ENCODE measurements around the gene S100A3.
"Not testable (repeated sequence)": the region's sequence is repeated elsewhere in the genome, so short reads cannot be mapped to it uniquely, and the experiment has no call there.

S100A3 gene

DNA sequence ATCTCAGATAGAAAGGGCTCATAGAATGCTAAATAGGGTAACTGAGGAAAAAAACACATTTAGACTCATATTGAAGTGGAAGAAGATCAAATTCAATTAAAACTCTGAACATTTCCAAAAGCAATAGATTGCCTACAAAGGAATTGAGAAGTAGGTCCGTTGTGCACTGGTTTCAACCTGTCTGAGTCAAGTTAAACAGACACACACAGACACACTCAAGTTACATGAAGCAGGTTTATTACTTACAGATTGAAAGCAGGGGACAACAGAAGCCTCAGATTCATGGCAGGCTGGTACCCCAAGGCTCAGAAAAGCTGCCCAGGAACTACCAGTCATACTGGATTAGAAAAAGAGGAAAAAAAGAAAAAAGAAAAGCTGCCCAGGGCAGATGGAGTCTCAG, 37.3 kb upstream of the S100A3 start:
- Histone ChIP-seq H3F3A (ENCODE audit: insufficient read depth) (no peaks in the 10 kb centered on the region), H3K4me2 (ENCODE audit: low read depth, low read length, poor library complexity, severe bottlenecking) (no peak overlapping the region), H3K36me3 (ENCODE audit: low read length) (no peaks in the 10 kb centered on the region), H3K79me2 (ENCODE audit: insufficient read depth, low read length) (no peaks in the 10 kb centered on the region), H3K9ac (ENCODE audit: low read length) (no peak overlapping the region), H3K27ac (ENCODE audit: low read depth, low read length) (no peak overlapping the region), H3K9me3 (ENCODE audit: insufficient read depth, low read length) (no peaks in the 10 kb centered on the region), H3K9me2 (replicated peaks; ENCODE audit: insufficient read depth, low read length) (no peaks in the 10 kb centered on the region), H3K27me3 (ENCODE audit: low read length) (no peaks in the 10 kb centered on the region), H2AFZ (ENCODE audit: low read depth, low read length, severe bottlenecking) (no peak overlapping the region), H4K20me1 (ENCODE audit: low read depth, low read length) (no peaks in the 10 kb centered on the region), H3K4me3 (ENCODE audit: insufficient read depth, low read length, poor library complexity, severe bottlenecking) (no peak overlapping the region)
- TF ChIP-seq, protein P1, sequence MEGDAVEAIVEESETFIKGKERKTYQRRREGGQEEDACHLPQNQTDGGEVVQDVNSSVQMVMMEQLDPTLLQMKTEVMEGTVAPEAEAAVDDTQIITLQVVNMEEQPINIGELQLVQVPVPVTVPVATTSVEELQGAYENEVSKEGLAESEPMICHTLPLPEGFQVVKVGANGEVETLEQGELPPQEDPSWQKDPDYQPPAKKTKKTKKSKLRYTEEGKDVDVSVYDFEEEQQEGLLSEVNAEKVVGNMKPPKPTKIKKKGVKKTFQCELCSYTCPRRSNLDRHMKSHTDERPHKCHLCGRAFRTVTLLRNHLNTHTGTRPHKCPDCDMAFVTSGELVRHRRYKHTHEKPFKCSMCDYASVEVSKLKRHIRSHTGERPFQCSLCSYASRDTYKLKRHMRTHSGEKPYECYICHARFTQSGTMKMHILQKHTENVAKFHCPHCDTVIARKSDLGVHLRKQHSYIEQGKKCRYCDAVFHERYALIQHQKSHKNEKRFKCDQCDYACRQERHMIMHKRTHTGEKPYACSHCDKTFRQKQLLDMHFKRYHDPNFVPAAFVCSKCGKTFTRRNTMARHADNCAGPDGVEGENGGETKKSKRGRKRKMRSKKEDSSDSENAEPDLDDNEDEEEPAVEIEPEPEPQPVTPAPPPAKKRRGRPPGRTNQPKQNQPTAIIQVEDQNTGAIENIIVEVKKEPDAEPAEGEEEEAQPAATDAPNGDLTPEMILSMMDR (IDR thresholded peaks at IDR 0.05; ENCODE audit: insufficient read depth, low read length, poor library complexity, severe bottlenecking), result no peak
- TF ChIP-seq EZH2phosphoT487 (conservative IDR thresholded peaks at IDR 0.05; ENCODE audit: low read length), result no peak

- no peak overlapping the region for H2AFZ ChIP-seq (ENCODE audit: low read depth, low read length, severe bottlenecking)
- no peaks in the 10 kb centered on the region for H3K27me3 ChIP-seq (ENCODE audit: low read length)
- no peak overlapping the region for H3K9ac ChIP-seq (ENCODE audit: low read length)
- H3K9me2 ChIP-seq (replicated peaks; ENCODE audit: insufficient read depth, low read length), result no peaks in the 10 kb centered on the region
- no peaks in the 10 kb centered on the region for H3K9me3 ChIP-seq (ENCODE audit: insufficient read depth, low read length)
- no peaks in the 10 kb centered on the region for H4K20me1 ChIP-seq (ENCODE audit: low read depth, low read length)
- TF ChIP-seq, protein P1 (IDR thresholded peaks at IDR 0.05; ENCODE audit: insufficient read depth, low read length, poor library complexity, severe bottlenecking), result no peak
- TF ChIP-seq EZH2phosphoT487 (conservative IDR thresholded peaks at IDR 0.05; ENCODE audit: low read length), result no peak
- H3K4me2 ChIP-seq (ENCODE audit: low read depth, low read length, poor library complexity, severe bottlenecking), result no peak overlapping the region
- H3K4me3 ChIP-seq (ENCODE audit: insufficient read depth, low read length, poor library complexity, severe bottlenecking), result no peak overlapping the region
- no peaks in the 10 kb centered on the region for H3K36me3 ChIP-seq (ENCODE audit: low read length)
- no peak overlapping the region for H3K27ac ChIP-seq (ENCODE audit: low read depth, low read length)
- no peaks in the 10 kb centered on the region for H3K79me2 ChIP-seq (ENCODE audit: insufficient read depth, low read length)
- no peaks in the 10 kb centered on the region for H3F3A ChIP-seq (ENCODE audit: insufficient read depth)
These were observed 35.9 kb upstream of the S100A3 start for GRCh38 chr1:153585006-153585405.

GRCh38 chr1:153583976-153584375, 34.9 kb upstream of the S100A3 start:
- Histone ChIP-seq H3F3A (ENCODE audit: insufficient read depth) (no peaks in the 10 kb centered on the region), H3K9me3 (ENCODE audit: insufficient read depth, low read length) (no peaks in the 10 kb centered on the region), H2AFZ (ENCODE audit: low read depth, low read length, severe bottlenecking) (no peak overlapping the region), H3K27ac (ENCODE audit: low read depth, low read length) (no peak overlapping the region), H3K4me2 (ENCODE audit: low read depth, low read length, poor library complexity, severe bottlenecking) (no peak overlapping the region), H3K4me3 (ENCODE audit: insufficient read depth, low read length, poor library complexity, severe bottlenecking) (no peak overlapping the region), H3K27me3 (ENCODE audit: low read length) (no peaks in the 10 kb centered on the region), H3K36me3 (ENCODE audit: low read length) (no peaks in the 10 kb centered on the region), H3K9me2 (replicated peaks; ENCODE audit: insufficient read depth, low read length) (no peaks in the 10 kb centered on the region), H4K20me1 (ENCODE audit: low read depth, low read length) (no peaks in the 10 kb centered on the region), H3K9ac (ENCODE audit: low read length) (no peak overlapping the region), H3K79me2 (ENCODE audit: insufficient read depth, low read length) (no peaks in the 10 kb centered on the region)
- no peak for TF ChIP-seq EZH2phosphoT487 (conservative IDR thresholded peaks at IDR 0.05; ENCODE audit: low read length)
- TF ChIP-seq, protein P1 (IDR thresholded peaks at IDR 0.05; ENCODE audit: insufficient read depth, low read length, poor library complexity, severe bottlenecking), result no peak

GRCh38 chr1:153583514-153583913, 34.5 kb upstream of the S100A3 start:
- not testable (repeated sequence) for H3K36me3 ChIP-seq (ENCODE audit: low read length); H3K9ac ChIP-seq (ENCODE audit: low read length); H3K27ac ChIP-seq (ENCODE audit: low read depth, low read length); H3K9me2 ChIP-seq (replicated peaks; ENCODE audit: insufficient read depth, low read length); H3K27me3 ChIP-seq (ENCODE audit: low read length); H3K9me3 ChIP-seq (ENCODE audit: insufficient read depth, low read length); H3F3A ChIP-seq (ENCODE audit: insufficient read depth); H4K20me1 ChIP-seq (ENCODE audit: low read depth, low read length); H3K79me2 ChIP-seq (ENCODE audit: insufficient read depth, low read length); H3K4me3 ChIP-seq (ENCODE audit: insufficient read depth, low read length, poor library complexity, severe bottlenecking); H2AFZ ChIP-seq (ENCODE audit: low read depth, low read length, severe bottlenecking); H3K4me2 ChIP-seq (ENCODE audit: low read depth, low read length, poor library complexity, severe bottlenecking)

- H4K20me1 ChIP-seq (ENCODE audit: low read depth, low read length); H3K9me3 ChIP-seq (ENCODE audit: insufficient read depth, low read length); H3K27ac ChIP-seq (ENCODE audit: low read depth, low read length): not testable (repeated sequence)
These were observed 33.8 kb upstream of the S100A3 start for GRCh38 chr1:153582836-153583235.

More at GRCh38 chr1:153582836-153583235, 33.8 kb upstream of the S100A3 start:
- not testable (repeated sequence) for H3K9me2 ChIP-seq (replicated peaks; ENCODE audit: insufficient read depth, low read length); H3K9ac ChIP-seq (ENCODE audit: low read length); H3K4me3 ChIP-seq (ENCODE audit: insufficient read depth, low read length, poor library complexity, severe bottlenecking); H3K79me2 ChIP-seq (ENCODE audit: insufficient read depth, low read length); H3F3A ChIP-seq (ENCODE audit: insufficient read depth); H3K4me2 ChIP-seq (ENCODE audit: low read depth, low read length, poor library complexity, severe bottlenecking); H3K27me3 ChIP-seq (ENCODE audit: low read length); H2AFZ ChIP-seq (ENCODE audit: low read depth, low read length, severe bottlenecking); H3K36me3 ChIP-seq (ENCODE audit: low read length)

Data from SU-DHL-6 (cell line).